Trophoblast cell (in vitro differentiated cells and primary cell): ENCODE data around the gene RNU11.
A peak's percentile ranks its signal among the peaks of the same experiment; 100 is the strongest.

Source experiments
- DNase-seq, 2 donors: peaks; one replicate each; pipeline ENCODE4 v3.0.0-alpha.2; 2016
- H2AFZ ChIP-seq: 2 replicates; pipeline ENCODE4 v1.6.1; 2013; ENCODE audit warnings: low read length, moderate library complexity, mild to moderate bottlenecking; ENCODE audit not compliant: insufficient read depth, poor library complexity
- H2AK5ac ChIP-seq: 2 replicates; pipeline ENCODE4 v1.6.1; 2013; ENCODE audit warnings: mild to moderate bottlenecking, low read length
- H2BK120ac ChIP-seq: 2 replicates; pipeline ENCODE4 v1.6.1; 2013; ENCODE audit warnings: low read length, mild to moderate bottlenecking, moderate library complexity; ENCODE audit not compliant: insufficient read depth, poor library complexity
- H2BK12ac ChIP-seq: 2 replicates; pipeline ENCODE4 v1.6.1; 2013; ENCODE audit warnings: mild to moderate bottlenecking, low read length, moderate library complexity
- H2BK5ac ChIP-seq: 2 replicates; pipeline ENCODE4 v1.6.1; 2013; ENCODE audit warnings: low read length, low read depth, moderate library complexity, mild to moderate bottlenecking; ENCODE audit not compliant: poor library complexity
- H3K14ac ChIP-seq: 2 replicates; pipeline ENCODE4 v1.6.1; 2013; ENCODE audit warnings: mild to moderate bottlenecking, low read length
- H3K18ac ChIP-seq: 2 replicates; pipeline ENCODE4 v1.6.1; 2013; ENCODE audit warnings: mild to moderate bottlenecking, low read length
- H3K23ac ChIP-seq: 2 replicates; pipeline ENCODE4 v1.6.1; 2013; ENCODE audit warnings: low read length
- H3K27ac ChIP-seq: 2 replicates; pipeline ENCODE4 v1.5.1; 2013; ENCODE audit warnings: low read depth, mild to moderate bottlenecking, inconsistent platforms, low read length, moderate library complexity
- H3K27me3 ChIP-seq: 2 replicates; pipeline ENCODE4 v1.6.1; 2013; ENCODE audit warnings: inconsistent platforms, mild to moderate bottlenecking, low read length, moderate library complexity; ENCODE audit not compliant: insufficient read depth
- H3K36me3 ChIP-seq, 2 experiments: 1 replicate in 1 of 2; 2 replicates in 1 of 2; pipeline ENCODE4 v1.6.1; 2013; ENCODE audit warnings: low read length in 2 of 2, mild to moderate bottlenecking in 2 of 2, moderate library complexity in 1 of 2; ENCODE audit not compliant: insufficient read depth in 2 of 2, control insufficient read depth in 1 of 2
- H3K4ac ChIP-seq: 2 replicates; pipeline ENCODE4 v1.6.1; 2013; ENCODE audit warnings: low read depth, mild to moderate bottlenecking, low read length, moderate library complexity
- H3K4me1 ChIP-seq, 2 experiments: 1 replicate in 1 of 2; 2 replicates in 1 of 2; pipeline ENCODE4 v1.6.1; 2013; ENCODE audit warnings: low read length in 2 of 2, mild to moderate bottlenecking in 2 of 2, moderate library complexity in 1 of 2; ENCODE audit not compliant: insufficient read depth in 2 of 2, control insufficient read depth in 1 of 2
- H3K4me2 ChIP-seq: 2 replicates; pipeline ENCODE4 v1.6.1; 2013; ENCODE audit warnings: inconsistent platforms, mild to moderate bottlenecking, low read length, moderate library complexity
- H3K4me3 ChIP-seq: 2 replicates; pipeline ENCODE4 v1.5.1; 2013; ENCODE audit warnings: mild to moderate bottlenecking, low read depth, low read length, inconsistent platforms
- H3K79me1 ChIP-seq: one replicate; pipeline ENCODE4 v1.6.1; 2013; ENCODE audit warnings: low read length
- H3K79me2 ChIP-seq: 2 replicates; pipeline ENCODE4 v1.6.1; 2013; ENCODE audit warnings: low read length, mild to moderate bottlenecking; ENCODE audit not compliant: control insufficient read depth, insufficient read depth, poor library complexity
- H3K9ac ChIP-seq: 2 replicates; pipeline ENCODE4 v1.6.1; 2013; ENCODE audit warnings: mild to moderate bottlenecking, low read length
- H3K9me3 ChIP-seq: 2 replicates; pipeline ENCODE4 v1.6.1; 2013; ENCODE audit warnings: low read depth, mild to moderate bottlenecking, control low read depth, inconsistent platforms, low read length; ENCODE audit not compliant: insufficient read depth
- H4K12ac ChIP-seq: 2 replicates; pipeline ENCODE4 v1.6.1; 2013; ENCODE audit warnings: low read depth, mild to moderate bottlenecking, low read length, moderate library complexity
- H4K8ac ChIP-seq: 2 replicates; pipeline ENCODE4 v1.6.1; 2013; ENCODE audit warnings: low read depth, mild to moderate bottlenecking, low read length, moderate library complexity
- H4K91ac ChIP-seq: one replicate; pipeline ENCODE4 v1.6.1; 2013; ENCODE audit warnings: low read depth, mild to moderate bottlenecking, low read length, moderate library complexity
- WGBS: extraction: QIAGEN DNeasy Blood & Tissue Kit; methylation state at CpG from one replicate; pipeline ENCODE4 v1.1.7; 2013; ENCODE audit warnings: missing lambda C conversion rate; ENCODE audit not compliant: insufficient read length, insufficient coverage; ENCODE audit errors: extremely low coverage; 5-methylcytosine and 5-hydroxymethylcytosine counted together

The RNU11 gene

DNA sequence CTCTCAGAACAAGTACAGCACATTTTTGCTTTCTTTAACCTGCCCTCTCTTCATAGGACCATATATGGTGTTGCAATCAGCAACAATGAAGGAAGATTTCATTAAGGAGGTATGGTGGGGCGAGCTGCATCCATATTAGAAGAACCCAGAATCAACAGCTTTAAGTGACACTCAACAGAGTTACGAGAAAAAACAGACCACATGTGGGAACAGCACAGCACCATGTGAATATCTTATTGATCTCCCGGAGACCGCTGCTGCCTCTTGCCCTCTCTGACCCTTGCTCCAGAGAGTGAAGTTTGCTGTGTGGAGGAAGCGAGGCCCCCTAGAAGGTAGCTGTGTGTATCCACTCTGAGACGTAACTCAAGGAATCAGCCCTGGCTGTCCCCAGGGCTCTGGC lies 43.4 kb upstream of the RNU11 start:
- no peak overlapping the region for H4K8ac ChIP-seq

DNA sequence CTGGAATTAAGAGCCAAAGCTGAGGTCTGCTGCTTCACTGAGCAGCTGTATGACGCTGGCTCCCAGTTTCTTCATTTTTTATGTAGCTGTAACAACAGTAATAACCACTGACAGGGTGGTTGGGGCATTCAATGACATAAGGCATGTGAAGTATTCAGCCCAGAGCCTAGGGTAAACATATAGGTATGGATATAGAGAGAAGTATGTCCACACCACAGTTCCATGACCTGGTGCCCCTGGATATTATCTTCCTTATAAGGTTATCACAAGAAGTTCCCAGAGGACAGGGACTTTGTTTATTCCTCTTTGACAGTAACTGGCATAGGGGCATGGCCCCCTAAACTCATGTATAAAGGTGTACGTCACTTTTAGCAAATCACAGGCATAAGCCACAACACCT lies 41.6 kb upstream of the RNU11 start:
- Histone ChIP-seq H3K79me1 (peaks cover 2% of the 10 kb centered on the region), H3K4me1 (peaks cover 15 to 20% of the 10 kb centered on the region in 2 experiments), H2AFZ (no peak overlapping the region), H3K23ac (no peak overlapping the region), H4K12ac (no peak overlapping the region), H3K18ac (no peak overlapping the region), H2BK120ac (no peak overlapping the region), H3K4me2 (no peak overlapping the region), H3K79me2 (no peaks in the 10 kb centered on the region), H3K36me3 (peaks cover 17 to 18% of the 10 kb centered on the region in 2 experiments), H2AK5ac (no peak overlapping the region), H3K27me3 (no peaks in the 10 kb centered on the region), H3K4ac (no peak overlapping the region), H3K27ac (no peak overlapping the region), H2BK5ac (no peak overlapping the region), H2BK12ac (no peak overlapping the region), H4K8ac (no peak overlapping the region), H4K91ac (no peak overlapping the region), H3K14ac (no peak overlapping the region), H3K4me3 (no peak overlapping the region), H3K9ac (peak overlapping the region; percentile 59), H3K9me3 (no peaks in the 10 kb centered on the region)
- peak in 1 of 2 donors; percentile 46 for DNase-seq
- no CpG with 5 or more reads among the region's 2 CpGs for WGBS

More for the DNA sequence above, 43.4 kb upstream of the RNU11 start:
- Histone ChIP-seq H3K14ac (no peak overlapping the region), H3K4me2 (peak overlapping the region; percentile 2), H3K4ac (no peak overlapping the region), H4K91ac (no peak overlapping the region), H2BK120ac (no peak overlapping the region), H2BK5ac (no peak overlapping the region), H3K4me3 (no peak overlapping the region), H3K23ac (no peak overlapping the region), H3K18ac (no peak overlapping the region), H3K79me2 (no peaks in the 10 kb centered on the region), H3K27ac (peak overlapping the region; percentile 31), H3K36me3 (peaks cover 15 to 16% of the 10 kb centered on the region in 2 experiments), H3K79me1 (peaks cover 3% of the 10 kb centered on the region), H3K9ac (no peak overlapping the region), H2AFZ (no peak overlapping the region), H3K27me3 (no peaks in the 10 kb centered on the region), H4K12ac (no peak overlapping the region), H2AK5ac (no peak overlapping the region), H3K4me1 (peaks cover 16 to 24% of the 10 kb centered on the region in 2 experiments), H2BK12ac (no peak overlapping the region), H3K9me3 (no peaks in the 10 kb centered on the region)
- WGBS, result no CpG with 5 or more reads among the region's 6 CpGs
- DNase-seq, result no peak

DNA sequence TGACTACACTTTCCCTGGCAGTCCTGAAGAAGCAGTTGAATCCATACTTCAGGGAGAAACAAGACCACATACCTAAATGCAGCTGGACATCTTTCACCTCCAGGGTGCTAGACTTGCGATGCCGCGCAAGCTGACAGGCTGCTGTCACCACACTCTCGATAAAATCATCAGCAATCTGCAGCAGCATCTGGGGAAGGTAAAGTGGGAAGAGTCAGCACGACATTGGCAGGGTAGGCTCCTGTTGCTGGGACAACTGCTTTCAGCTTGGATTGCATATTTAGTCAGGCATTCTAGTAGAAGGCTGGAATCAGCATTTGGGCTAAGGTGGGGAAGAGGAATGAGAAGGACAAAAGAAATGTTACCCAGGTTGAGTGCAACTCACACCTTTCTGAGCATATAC lies 35.2 kb upstream of the RNU11 start:
- Histone ChIP-seq H3K9me3 (no peaks in the 10 kb centered on the region), H3K4me2 (no peak overlapping the region), H3K27me3 (no peaks in the 10 kb centered on the region), H3K79me1 (no peaks in the 10 kb centered on the region), H2BK12ac (no peak overlapping the region), H3K4me3 (no peak overlapping the region), H3K23ac (no peak overlapping the region), H2BK5ac (no peak overlapping the region), H3K14ac (no peak overlapping the region), H3K36me3 (peaks cover 24 to 26% of the 10 kb centered on the region in 2 experiments), H3K18ac (no peak overlapping the region), H3K4me1 (no peaks in the 10 kb centered on the region), H3K9ac (no peak overlapping the region), H3K79me2 (no peaks in the 10 kb centered on the region), H2AK5ac (no peak overlapping the region), H2AFZ (no peak overlapping the region), H3K4ac (no peak overlapping the region), H4K91ac (no peak overlapping the region), H2BK120ac (no peak overlapping the region), H4K8ac (no peak overlapping the region), H3K27ac (no peak overlapping the region), H4K12ac (no peak overlapping the region)
- DNase-seq, result no peak
- no CpG with 5 or more reads among the region's 5 CpGs for WGBS

DNA sequence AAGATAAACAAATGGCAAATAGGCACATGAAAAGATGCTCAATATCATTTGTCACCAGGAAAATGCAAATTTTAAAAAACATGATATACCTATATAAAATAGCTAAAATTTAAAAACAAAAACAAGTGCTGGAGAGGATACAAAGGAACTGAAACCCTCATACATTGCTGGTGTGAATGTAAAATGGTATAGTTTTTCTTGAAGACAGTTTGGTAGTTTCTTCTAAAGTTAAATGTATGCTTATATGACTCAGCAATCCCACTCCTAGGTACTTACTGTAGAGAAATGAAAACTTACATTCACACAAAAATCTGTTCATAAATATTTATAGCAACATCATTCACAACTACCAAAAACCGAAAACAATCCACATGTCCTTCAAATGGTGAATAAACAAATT lies 16.7 kb upstream of the RNU11 start:
- Histone ChIP-seq H3K23ac (no peak overlapping the region), H3K79me2 (no peaks in the 10 kb centered on the region), H3K36me3 (peaks cover 0 to 2% of the 10 kb centered on the region in 2 experiments), H4K8ac (no peak overlapping the region), H3K4me2 (no peak overlapping the region), H3K14ac (no peak overlapping the region), H3K27me3 (no peaks in the 10 kb centered on the region), H3K4me1 (no peaks in the 10 kb centered on the region), H3K4ac (no peak overlapping the region), H2BK12ac (no peak overlapping the region), H4K91ac (no peak overlapping the region), H3K4me3 (no peak overlapping the region), H3K27ac (no peak overlapping the region), H2BK5ac (no peak overlapping the region), H4K12ac (no peak overlapping the region), H2BK120ac (no peak overlapping the region), H2AFZ (no peak overlapping the region), H2AK5ac (no peak overlapping the region), H3K18ac (no peak overlapping the region), H3K79me1 (no peaks in the 10 kb centered on the region), H3K9me3 (no peaks in the 10 kb centered on the region), H3K9ac (no peak overlapping the region)
- WGBS, result no CpG with 5 or more reads among the region's 1 CpG
- no peak for DNase-seq
